OCI-LY7 (cell line): ENCODE measurements around the gene CDK4. TPM values are rescaled to one million over a fixed set of nuclear protein-coding genes. Genes with fewer than 3 reads are reported as not detected.

ENCODE experiments used
- BruUV-seq: library from RNA; stranded (reverse); fragments of 400-500 nt; replicated peaks from 2 replicates; lab custom pipeline; 2021; lab: Mats Ljungman, UMichigan
- CTCF ChIA-PET: fragments of 300-600 bp; sonication (Branson Sonifier 250); formaldehyde crosslinking; loops from one replicate; lab custom pipeline; 2022; ENCODE audit warnings: antibody characterized with exemption; ENCODE audit not compliant: unreplicated experiment; lab: Charles Lee
- POLR2A ChIA-PET: fragments of 300-600 bp; sonication (Branson Sonifier 250); formaldehyde crosslinking; loops from one replicate; lab custom pipeline; 2022; ENCODE audit warnings: antibody characterized with exemption; lab: Charles Lee
- DNase-seq: peaks from one replicate; pipeline ENCODE4 v3.0.0-alpha.2; 2015; ENCODE audit warnings: low spot score
- H2AFZ ChIP-seq: fragments of 200-600 bp; sonication (generic), shearing (Covaris generic); 2 replicates; pipeline ENCODE4 v1.6.1; 2014; ENCODE audit warnings: mild to moderate bottlenecking, antibody characterized with exemption, low read length, moderate library complexity
- H3K27ac ChIP-seq: fragments of 200-600 bp; sonication (generic); 2 replicates; pipeline ENCODE4 v1.5.1; 2014; ENCODE audit warnings: mixed run types, low read depth, mild to moderate bottlenecking, moderate library complexity, low read length, inconsistent platforms; ENCODE audit not compliant: poor library complexity, severe bottlenecking
- H3K36me3 ChIP-seq: fragments of 200-600 bp; sonication (generic); 2 replicates; pipeline ENCODE4 v1.6.1; 2014; ENCODE audit warnings: mild to moderate bottlenecking, antibody characterized with exemption, low read length, moderate library complexity, mixed read lengths; ENCODE audit not compliant: insufficient read depth
- H3K4me1 ChIP-seq: fragments of 200-600 bp; sonication (generic); 2 replicates; pipeline ENCODE4 v1.5.1; 2014; ENCODE audit warnings: mild to moderate bottlenecking, low read length; ENCODE audit not compliant: insufficient read depth, poor library complexity, severe bottlenecking
- H3K4me2 ChIP-seq: fragments of 200-600 bp; sonication (generic); 2 replicates; pipeline ENCODE4 v1.6.1; 2014; ENCODE audit warnings: mild to moderate bottlenecking, low read length
- H3K4me3 ChIP-seq: fragments of 200-600 bp; sonication (generic); 2 replicates; pipeline ENCODE4 v1.5.1; 2014; ENCODE audit warnings: mild to moderate bottlenecking, low read depth, low read length; ENCODE audit not compliant: poor library complexity, severe bottlenecking
- H3K79me2 ChIP-seq: fragments of 200-600 bp; sonication (generic); 2 replicates; pipeline ENCODE4 v1.6.1; 2016; ENCODE audit warnings: low read depth, mild to moderate bottlenecking, low read length, moderate library complexity, mixed read lengths; ENCODE audit not compliant: insufficient read depth
- H3K9me2 ChIP-seq: fragments of 200-600 bp; sonication (generic); 2 replicates; pipeline ENCODE4 v1.6.1; 2016; ENCODE audit warnings: mild to moderate bottlenecking, low read length, mixed read lengths; ENCODE audit not compliant: insufficient read depth
- H3K9me3 ChIP-seq: fragments of 200-600 bp; sonication (generic); 2 replicates; pipeline ENCODE4 v1.6.1; 2014; ENCODE audit warnings: mild to moderate bottlenecking, mixed run types, low read length, mixed read lengths
- H4K20me1 ChIP-seq: fragments of 200-600 bp; sonication (generic); 2 replicates; pipeline ENCODE4 v1.6.1; 2014; ENCODE audit warnings: mild to moderate bottlenecking, antibody characterized with exemption, low read length, moderate library complexity, mixed read lengths; ENCODE audit not compliant: insufficient read depth
- EZH2phosphoT487 ChIP-seq: fragments of 200-600 bp; sonication (generic); IDR thresholded peaks from 2 replicates; pipeline ENCODE4 v1.6.1; 2018; ENCODE audit warnings: low read depth, borderline replicate concordance, mild to moderate bottlenecking, mixed run types, antibody characterized with exemption, low read length, moderate library complexity, mixed read lengths
- intact Hi-C: fragments of 100-400 bp; cut with micrococcal nuclease; formaldehyde crosslinking; loops from one replicate; pipeline ENCODE4 v1.10.0; 2022; ENCODE audit not compliant: unreplicated experiment
- total RNA-seq, 2 experiments: library from RNA; depleted of rRNA in 1 of 2; stranded (reverse); fragments of >200 nt in 1 of 2; shearing (Covaris generic) in 1 of 2; gene quantifications; 2 replicates each; pipeline ENCODE4 v1.2.3, GENCODE V29; 2014 to 2022
- TF ChIP-seq, protein P1 (sequence below): fragments of 200-600 bp; sonication (generic); conservative IDR thresholded peaks from 2 replicates; pipeline ENCODE4 v1.5.1; 2014; ENCODE audit warnings: mild to moderate bottlenecking, antibody characterized with exemption, low read length, moderate library complexity, mixed read lengths

Gene CDK4
- total RNA-seq, 2 experiments from 2014 or later, result 192 to 280 TPM

DNA sequence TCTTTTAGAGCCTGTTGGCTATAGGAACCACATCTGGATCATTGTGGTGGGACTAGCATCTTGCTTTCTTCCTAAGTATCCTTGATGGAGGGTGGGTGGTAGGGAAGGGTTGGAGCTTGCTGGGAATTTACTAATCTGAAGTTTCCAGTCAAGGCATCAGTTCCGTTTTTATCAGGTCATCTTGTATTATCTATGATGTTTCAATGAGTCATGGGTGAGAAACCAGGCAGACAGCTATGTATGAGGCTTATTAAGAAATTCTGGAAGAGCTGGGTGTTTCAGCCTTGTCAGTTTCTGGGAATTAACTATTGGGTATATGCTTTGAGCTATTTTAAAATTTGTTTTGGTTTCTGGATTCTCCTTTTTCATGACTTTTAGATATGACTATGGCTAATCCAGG, 41.8 kb upstream of the CDK4 start:
- CTCF ChIA-PET, result interaction anchor here (1.2 kb wide), 1 partner anchor 11 kb away, joined by 4 read pairs; no protein-coding TSS in a partner anchor
- H3K36me3 ChIP-seq, result peaks cover 90% of the 10 kb centered on the region

GRCh38 chr12:57783861-57784260, 31.8 kb upstream of the CDK4 start:
- H3K4me2 ChIP-seq, result peak overlapping the region; percentile 56
- peaks cover 20% of the 10 kb centered on the region for H3K4me1 ChIP-seq
- no peak overlapping the region for H3K4me3 ChIP-seq
- POLR2A ChIA-PET, result interaction anchor here (0.8 to 1.2 kb wide), 3 partner anchors 11 to 19 kb away, joined by 3 to 5 read pairs (median 3); partner anchors contain the start of genes EEF1AKMT3 and METTL1
- no peak overlapping the region for H2AFZ ChIP-seq
- intact Hi-C loops, result loop anchor here (5.0 kb wide), 1 partner anchor 123 kb away; no protein-coding TSS in a partner anchor
- TF ChIP-seq, protein P1, sequence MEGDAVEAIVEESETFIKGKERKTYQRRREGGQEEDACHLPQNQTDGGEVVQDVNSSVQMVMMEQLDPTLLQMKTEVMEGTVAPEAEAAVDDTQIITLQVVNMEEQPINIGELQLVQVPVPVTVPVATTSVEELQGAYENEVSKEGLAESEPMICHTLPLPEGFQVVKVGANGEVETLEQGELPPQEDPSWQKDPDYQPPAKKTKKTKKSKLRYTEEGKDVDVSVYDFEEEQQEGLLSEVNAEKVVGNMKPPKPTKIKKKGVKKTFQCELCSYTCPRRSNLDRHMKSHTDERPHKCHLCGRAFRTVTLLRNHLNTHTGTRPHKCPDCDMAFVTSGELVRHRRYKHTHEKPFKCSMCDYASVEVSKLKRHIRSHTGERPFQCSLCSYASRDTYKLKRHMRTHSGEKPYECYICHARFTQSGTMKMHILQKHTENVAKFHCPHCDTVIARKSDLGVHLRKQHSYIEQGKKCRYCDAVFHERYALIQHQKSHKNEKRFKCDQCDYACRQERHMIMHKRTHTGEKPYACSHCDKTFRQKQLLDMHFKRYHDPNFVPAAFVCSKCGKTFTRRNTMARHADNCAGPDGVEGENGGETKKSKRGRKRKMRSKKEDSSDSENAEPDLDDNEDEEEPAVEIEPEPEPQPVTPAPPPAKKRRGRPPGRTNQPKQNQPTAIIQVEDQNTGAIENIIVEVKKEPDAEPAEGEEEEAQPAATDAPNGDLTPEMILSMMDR, result no peak
- no peak for TF ChIP-seq EZH2phosphoT487
- H3K9me3 ChIP-seq, result no peaks in the 10 kb centered on the region
- no peaks in the 10 kb centered on the region for H4K20me1 ChIP-seq
- no peak for DNase-seq
- no peak overlapping the region for H3K27ac ChIP-seq
- peaks cover 25% of the 10 kb centered on the region for H3K79me2 ChIP-seq
- BruUV-seq, result TSS peak; percentile 77
- CTCF ChIA-PET, result no interaction called here
- no peaks in the 10 kb centered on the region for H3K9me2 ChIP-seq
- peaks cover 46% of the 10 kb centered on the region for H3K36me3 ChIP-seq

More for the DNA sequence above, 41.8 kb upstream of the CDK4 start:
- Histone ChIP-seq H3K27ac (no peak overlapping the region), H2AFZ (no peak overlapping the region), H3K4me3 (no peak overlapping the region), H3K9me3 (no peaks in the 10 kb centered on the region), H3K4me2 (no peak overlapping the region), H4K20me1 (no peaks in the 10 kb centered on the region), H3K79me2 (no peaks in the 10 kb centered on the region), H3K9me2 (no peaks in the 10 kb centered on the region), H3K4me1 (no peaks in the 10 kb centered on the region)
- DNase-seq, result no peak
- POLR2A ChIA-PET, result interaction anchor here (0.5 to 2.1 kb wide), 3 partner anchors 14 to 37 kb away, joined by 3 to 4 read pairs (median 4); no protein-coding TSS in a partner anchor
- intact Hi-C loops, result no loop called here
- no peak for TF ChIP-seq EZH2phosphoT487
- TF ChIP-seq, protein P1, result no peak
- no TSS peak for BruUV-seq

GRCh38 chr12:57783466-57783801, 31.3 kb upstream of the CDK4 start:
- no TSS peak for BruUV-seq
- no peak for DNase-seq
- H2AFZ ChIP-seq, result no peak overlapping the region
- no peaks in the 10 kb centered on the region for H4K20me1 ChIP-seq
- H3K9me2 ChIP-seq, result no peaks in the 10 kb centered on the region
- H3K9me3 ChIP-seq, result no peaks in the 10 kb centered on the region
- CTCF ChIA-PET, result interaction anchor here (0.8 kb wide), 1 partner anchor 11 kb away, joined by 4 read pairs; no protein-coding TSS in a partner anchor
- H3K4me2 ChIP-seq, result peak overlapping the region; percentile 92
- TF ChIP-seq EZH2phosphoT487, result no peak
- TF ChIP-seq, protein P1, result no peak
- H3K4me1 ChIP-seq, result peaks cover 20% of the 10 kb centered on the region
- no peak overlapping the region for H3K27ac ChIP-seq
- peaks cover 42% of the 10 kb centered on the region for H3K36me3 ChIP-seq
- peaks cover 25% of the 10 kb centered on the region for H3K79me2 ChIP-seq
- POLR2A ChIA-PET, result interaction anchor here (0.6 to 1.5 kb wide), 6 partner anchors 10 to 126 kb away, joined by 3 to 4 read pairs (median 3); partner anchors contain the start of genes EEF1AKMT3 and METTL1
- peak overlapping the region; percentile 95 for H3K4me3 ChIP-seq
- intact Hi-C loops, result loop anchor here (5.0 kb wide), 1 partner anchor 124 kb away; no protein-coding TSS in a partner anchor
